Naive B cell (primary cell): ENCODE measurements around the gene ASNS. TPM values are rescaled to one million over a fixed set of nuclear protein-coding genes. Genes with fewer than 3 reads are reported as not detected.

Experiments
- ATAC-seq, 2 donors: fragments of 150-1000 bp; cut with Tn5 transposase; 2 replicates each; pipeline ENCODE4 v1.10.0; 2021; ENCODE audit warnings: low read depth in 2 of 2, mild to moderate bottlenecking in 2 of 2, moderate library complexity in 2 of 2
- DNase-seq: peaks from one replicate; pipeline ENCODE4 v3.0.0; 2022
- H3K27ac Mint-ChIP-seq, 6 donors: one replicate each; pipeline ENCODE4 v1.8.0; 2020 to 2022; ENCODE audit warnings: mild to moderate bottlenecking in 6 of 6, mixed read lengths in 6 of 6, moderate library complexity in 5 of 6, inconsistent platforms in 2 of 6
- H3K27me3 Mint-ChIP-seq, 3 donors: one replicate each; pipeline ENCODE4 v1.8.0; 2021 to 2022; ENCODE audit warnings: mixed read lengths in 3 of 3, mild to moderate bottlenecking in 1 of 3
- H3K36me3 Mint-ChIP-seq, 2 donors: one replicate each; pipeline ENCODE4 v1.8.0; 2020 to 2022; ENCODE audit warnings: mixed read lengths in 2 of 2, inconsistent platforms in 1 of 2, mild to moderate bottlenecking in 1 of 2
- H3K4me1 Mint-ChIP-seq, 3 donors: one replicate each; pipeline ENCODE4 v1.8.0; 2020 to 2022; ENCODE audit warnings: mixed read lengths in 3 of 3, inconsistent platforms in 1 of 3, mild to moderate bottlenecking in 1 of 3, moderate library complexity in 1 of 3
- H3K4me3 Mint-ChIP-seq, 8 donors: one replicate each; pipeline ENCODE4 v1.8.0; 2020 to 2022; ENCODE audit warnings: mild to moderate bottlenecking in 8 of 8, mixed read lengths in 8 of 8, moderate library complexity in 8 of 8, inconsistent platforms in 2 of 8
- H3K9me3 Mint-ChIP-seq, 7 donors: one replicate each; pipeline ENCODE4 v1.8.0; 2020 to 2022; ENCODE audit warnings: mixed read lengths in 7 of 7, mild to moderate bottlenecking in 5 of 7, inconsistent platforms in 2 of 7, moderate library complexity in 1 of 7
- polyA plus RNA-seq, 6 donors: library from polyadenylated mRNA; unstranded; fragments of 300-500 nt; fragmentation: Illumina TruSeq; gene quantifications; one replicate each; pipeline ENCODE4 v1.2.3, GENCODE V29; 2021; ENCODE audit warnings: low read depth in 6 of 6

ASNS gene
- polyA plus RNA-seq, 6 donors from 2014 or later = 20.6 to 44.6 (median 28.0) TPM

DNA sequence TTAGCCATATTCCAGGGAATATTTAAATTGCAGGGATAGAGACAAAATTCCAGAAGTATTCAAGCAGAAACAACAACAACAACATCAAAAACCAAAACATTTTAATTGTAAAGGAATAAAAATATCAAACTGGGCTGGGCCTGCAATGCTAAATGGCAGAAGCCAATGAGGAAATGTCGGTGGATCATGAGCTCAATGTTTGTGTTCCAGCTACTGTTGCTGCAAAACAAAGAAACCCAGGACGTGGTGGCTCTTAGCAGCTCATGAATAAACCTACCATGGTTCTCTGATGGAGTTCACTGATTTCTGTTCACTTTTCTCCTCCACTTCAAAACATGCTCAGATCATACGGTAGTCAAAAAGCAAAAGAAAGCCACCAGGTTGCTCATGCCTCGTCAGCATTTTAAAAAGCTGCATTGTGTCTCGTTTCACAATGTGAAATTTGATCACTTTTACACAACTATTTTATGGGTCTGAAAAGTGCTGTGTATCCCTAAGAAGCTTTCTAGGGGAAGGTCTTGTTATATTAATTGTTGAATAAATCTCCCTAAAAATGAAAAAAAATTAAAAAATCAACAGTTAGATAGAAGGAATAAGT is 54.0 kb downstream of the ASNS start:
- Mint-ChIP-seq H3K4me3 (no peak overlapping the region), H3K36me3 (no peaks in the 10 kb centered on the region), H3K27me3 (peaks cover 0 to 10% (median 7%) of the 10 kb centered on the region in 3 donors), H3K9me3 (peaks cover 0 to 6% (median 3%) of the 10 kb centered on the region in 7 donors), H3K4me1 (no peaks in the 10 kb centered on the region), H3K27ac (no peak overlapping the region)
- no peak for DNase-seq
- no peak for ATAC-seq

Other genes starting within 250 kb of the ASNS start
- gene TAC1, start 140.3 kb downstream of the ASNS start, polyA plus RNA-seq = not detected
- gene OCM2, start 117.8 kb upstream of the ASNS start, polyA plus RNA-seq = not detected
- 1 to 10 TPM; 1.4 to 3.5 (median 2.0) TPM for gene LMTK2, start 234.5 kb upstream of the ASNS start, polyA plus RNA-seq